ENCODE results near the gene DHRS3.

GRCh38 chr1:12549460-12550349 lies 68.3 kb downstream of the DHRS3 start:
- TF ChIP-seq, protein P1, sequence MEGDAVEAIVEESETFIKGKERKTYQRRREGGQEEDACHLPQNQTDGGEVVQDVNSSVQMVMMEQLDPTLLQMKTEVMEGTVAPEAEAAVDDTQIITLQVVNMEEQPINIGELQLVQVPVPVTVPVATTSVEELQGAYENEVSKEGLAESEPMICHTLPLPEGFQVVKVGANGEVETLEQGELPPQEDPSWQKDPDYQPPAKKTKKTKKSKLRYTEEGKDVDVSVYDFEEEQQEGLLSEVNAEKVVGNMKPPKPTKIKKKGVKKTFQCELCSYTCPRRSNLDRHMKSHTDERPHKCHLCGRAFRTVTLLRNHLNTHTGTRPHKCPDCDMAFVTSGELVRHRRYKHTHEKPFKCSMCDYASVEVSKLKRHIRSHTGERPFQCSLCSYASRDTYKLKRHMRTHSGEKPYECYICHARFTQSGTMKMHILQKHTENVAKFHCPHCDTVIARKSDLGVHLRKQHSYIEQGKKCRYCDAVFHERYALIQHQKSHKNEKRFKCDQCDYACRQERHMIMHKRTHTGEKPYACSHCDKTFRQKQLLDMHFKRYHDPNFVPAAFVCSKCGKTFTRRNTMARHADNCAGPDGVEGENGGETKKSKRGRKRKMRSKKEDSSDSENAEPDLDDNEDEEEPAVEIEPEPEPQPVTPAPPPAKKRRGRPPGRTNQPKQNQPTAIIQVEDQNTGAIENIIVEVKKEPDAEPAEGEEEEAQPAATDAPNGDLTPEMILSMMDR (IDR thresholded peaks at IDR 0.05), result no peak
- no peak for TF ChIP-seq POLR2A (IDR thresholded peaks at IDR 0.05)

Data from body of pancreas (tissue), 4 donors.